GM12891 (cell line): ENCODE results near the gene GAK.

ENCODE experiments used
- PAX5 ChIP-seq: IDR thresholded peaks from 2 replicates; pipeline ENCODE4 v1.6.1; 2011; ENCODE audit warnings: low read length, moderate library complexity, mild to moderate bottlenecking; ENCODE audit not compliant: insufficient read depth, severe bottlenecking
- POLR2A ChIP-seq: IDR thresholded peaks from 2 replicates; pipeline ENCODE4 v1.6.1; 2011; ENCODE audit warnings: low read depth, low read length, control low read depth
- POLR2AphosphoS5 ChIP-seq: IDR thresholded peaks from 2 replicates; pipeline ENCODE4 v1.6.1; 2011; ENCODE audit warnings: low read depth, low read length, control low read depth

- no peak for TF ChIP-seq PAX5
- TF ChIP-seq POLR2A = no peak
- no peak for TF ChIP-seq POLR2AphosphoS5
These were observed 76.3 kb downstream of the GAK start for GRCh38 chr4:855880-856224.
